Common myeloid progenitor, CD34-positive (primary cell): ENCODE data around the gene IMPDH2.
A peak's percentile ranks its signal among the peaks of the same experiment; 100 is the strongest.

Experiments
- CTCF ChIA-PET: fragments of 350-600 bp; sonication (Branson Sonifier 250); formaldehyde crosslinking; loops from one replicate; lab custom pipeline; 2021; ENCODE audit warnings: antibody characterized with exemption; lab: Charles Lee
- POLR2A ChIA-PET: fragments of 350-600 bp; sonication (Branson Sonifier 250); formaldehyde crosslinking; loops from one replicate; lab custom pipeline; 2021; ENCODE audit warnings: antibody characterized with exemption; lab: Charles Lee
- DNase-seq, 3 donors: peaks; one replicate each; pipeline versions ENCODE4 v3.0.0 to v3.0.0-alpha.2; 2013
- H3K27ac ChIP-seq, 2 experiments: 1 replicate in 1 of 2; 2 replicates in 1 of 2; pipeline ENCODE4 v1.7.0; 2013; ENCODE audit warnings: inconsistent platforms in 2 of 2, low read length in 2 of 2, mild to moderate bottlenecking in 2 of 2, low read depth in 1 of 2, moderate library complexity in 1 of 2; ENCODE audit not compliant: severe bottlenecking in 2 of 2, insufficient read depth in 1 of 2, poor library complexity in 1 of 2
- H3K27me3 ChIP-seq, 5 experiments: replicated peaks in 2 of 5; 1 replicate in 3 of 5; 2 replicates in 2 of 5; pipeline versions ENCODE4 v1.6.1 to v1.7.0; 2013; ENCODE audit warnings: low read length in 4 of 5, mild to moderate bottlenecking in 2 of 5, moderate library complexity in 2 of 5, inconsistent platforms in 1 of 5; ENCODE audit not compliant: insufficient read depth in 5 of 5, control insufficient read depth in 4 of 5
- H3K36me3 ChIP-seq, 4 experiments: 1 replicate in 2 of 4; 2 replicates in 2 of 4; pipeline versions ENCODE4 v1.6.1 to v1.7.0; 2013; ENCODE audit warnings: low read length in 3 of 4, control low read depth in 1 of 4, mild to moderate bottlenecking in 1 of 4; ENCODE audit not compliant: control insufficient read depth in 4 of 4, insufficient read depth in 4 of 4
- H3K4me1 ChIP-seq, 4 experiments: 1 replicate in 3 of 4; 2 replicates in 1 of 4; pipeline versions ENCODE4 v1.6.1 to v1.7.1; 2013; ENCODE audit warnings: low read length in 3 of 4, mild to moderate bottlenecking in 3 of 4, control low read depth in 1 of 4, inconsistent platforms in 1 of 4, moderate library complexity in 1 of 4; ENCODE audit not compliant: control insufficient read depth in 4 of 4, insufficient read depth in 4 of 4; ENCODE audit errors: control extremely low read depth in 1 of 4
- H3K4me3 ChIP-seq, 7 experiments: 1 replicate in 4 of 7; 2 replicates in 3 of 7; pipeline versions ENCODE4 v1.5.1 to v1.7.0; 2013; ENCODE audit warnings: mild to moderate bottlenecking in 7 of 7, low read length in 6 of 7, moderate library complexity in 6 of 7, inconsistent platforms in 2 of 7, low read depth in 2 of 7, control low read depth in 1 of 7; ENCODE audit not compliant: insufficient read depth in 4 of 7, control insufficient read depth in 1 of 7; ENCODE audit errors: extremely low read depth in 1 of 7
- H3K9me3 ChIP-seq, 5 experiments: 1 replicate in 4 of 5; 2 replicates in 1 of 5; pipeline versions ENCODE4 v1.6.1 to v1.7.1; 2013; ENCODE audit warnings: low read length in 4 of 5, mild to moderate bottlenecking in 2 of 5, inconsistent platforms in 1 of 5, low read depth in 1 of 5, moderate library complexity in 1 of 5; ENCODE audit not compliant: control insufficient read depth in 4 of 5, insufficient read depth in 2 of 5; ENCODE audit errors: control extremely low read depth in 1 of 5
- WGBS: methylation state at CpG from one replicate; pipeline ENCODE4 v1.1.5; 2013; ENCODE audit not compliant: insufficient coverage; 5-methylcytosine and 5-hydroxymethylcytosine counted together

The IMPDH2 gene

GRCh38 chr3:49019941-49020329, 9.3 kb downstream of the IMPDH2 start:
- ChIA-PET POLR2A (interaction anchor here (0.7 to 3.9 kb wide), 8 partner anchors 9 to 74 kb away, joined by 3 to 42 read pairs (median 6); partner anchors contain the start of genes IMPDH2, P4HTM, QRICH1 and WDR6), CTCF (interaction anchor here (0.6 to 10.2 kb wide), 6 partner anchors 8 to 45 kb away, joined by 3 to 94 read pairs (median 4); partner anchors contain the start of genes P4HTM and WDR6)
- 49% methylated on average over 12 of the region's 12 CpGs for WGBS
- Histone ChIP-seq H3K4me1 (peaks cover 6 to 57% (median 50%) of the 10 kb centered on the region in 4 experiments), H3K4me3 (peak overlapping the region; percentile 73 to 94 (median 82)), H3K27me3 (no peaks in the 10 kb centered on the region), H3K36me3 (peaks cover 0 to 42% (median 31%) of the 10 kb centered on the region in 4 experiments), H3K27ac (peak overlapping the region; percentile 95 to 98), H3K9me3 (no peaks in the 10 kb centered on the region)
- DNase-seq, result no peak

DNA sequence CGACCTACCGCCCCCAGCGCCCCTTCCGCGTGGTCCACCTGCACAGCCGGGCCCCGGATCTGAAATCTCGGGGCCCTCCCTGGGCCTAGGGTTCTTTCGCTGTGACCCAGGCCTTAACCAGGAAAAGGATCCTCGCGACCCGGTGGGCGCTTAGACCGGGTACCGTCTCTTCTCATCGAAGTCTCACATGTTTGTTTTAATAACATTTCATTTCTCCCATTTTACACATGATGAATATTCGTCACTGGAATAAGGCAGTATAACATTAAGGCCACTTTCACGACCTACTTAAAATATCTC, 10.5 kb downstream of the IMPDH2 start:
- no peaks in the 10 kb centered on the region for H3K27me3 ChIP-seq
- ChIA-PET CTCF (interaction anchor here (10.2 to 19.2 kb wide), 2 partner anchors 12 to 28 kb away, joined by 94 to 386 read pairs; partner anchors contain the start of genes P4HTM and WDR6), POLR2A (interaction anchor here (1.1 to 2.5 kb wide), 4 partner anchors 10 to 100 kb away, joined by 3 to 19 read pairs (median 8); partner anchors contain the start of genes ARIH2, IMPDH2, P4HTM and WDR6)
- peaks cover 0 to 42% (median 30%) of the 10 kb centered on the region in 4 experiments for H3K36me3 ChIP-seq
- no peaks in the 10 kb centered on the region for H3K9me3 ChIP-seq
- 5% methylated on average over 16 of the region's 18 CpGs for WGBS
- no peak for DNase-seq
- peak overlapping the region; percentile 57 to 92 (median 80) for H3K4me3 ChIP-seq
- peak overlapping the region; percentile 33 to 79 for H3K27ac ChIP-seq
- peaks cover 6 to 50% (median 46%) of the 10 kb centered on the region in 4 experiments for H3K4me1 ChIP-seq

- H3K27ac ChIP-seq, result peak within 1 kb of the TSS; percentile 33 to 79
- H3K27me3 ChIP-seq, result no peaks in the 10 kb centered on the region
- ChIA-PET CTCF (interaction anchor here (0.9 to 19.2 kb wide), 3 partner anchors 11 to 27 kb away, joined by 3 to 386 read pairs (median 94); partner anchors contain the start of genes P4HTM and WDR6), POLR2A (interaction anchor here (1.1 to 2.3 kb wide), 4 partner anchors 11 to 99 kb away, joined by 3 to 10 read pairs (median 5); partner anchors contain the start of genes ARIH2, P4HTM and WDR6)
- peaks cover 6 to 47% (median 42%) of the 10 kb centered on the region in 4 experiments for H3K4me1 ChIP-seq
- 0% methylated on average over 75 of the region's 85 CpGs for WGBS
- no peaks in the 10 kb centered on the region for H3K9me3 ChIP-seq
- H3K4me3 ChIP-seq, result peak within 1 kb of the TSS; percentile 57 to 94 (median 80)
- DNase-seq, result peak; percentile 48 to 76 (median 71)
- peaks cover 0 to 42% (median 34%) of the 10 kb centered on the region in 4 experiments for H3K36me3 ChIP-seq
Measured at GRCh38 chr3:49017971-49018706, 11.1 kb downstream of the IMPDH2 start, which contains the start of gene DALRD3. Gene DALRD3, minus strand, starts transcription at chr3:49018580. Its CDS starts 16 bp downstream, at chr3:49018564.

- CTCF ChIA-PET, result interaction anchor here (0.9 to 19.2 kb wide), 3 partner anchors 10 to 26 kb away, joined by 3 to 386 read pairs (median 94); partner anchors contain the start of genes P4HTM and WDR6
Measured at GRCh38 chr3:49017229-49017970, 11.8 kb downstream of the IMPDH2 start.

DNA sequence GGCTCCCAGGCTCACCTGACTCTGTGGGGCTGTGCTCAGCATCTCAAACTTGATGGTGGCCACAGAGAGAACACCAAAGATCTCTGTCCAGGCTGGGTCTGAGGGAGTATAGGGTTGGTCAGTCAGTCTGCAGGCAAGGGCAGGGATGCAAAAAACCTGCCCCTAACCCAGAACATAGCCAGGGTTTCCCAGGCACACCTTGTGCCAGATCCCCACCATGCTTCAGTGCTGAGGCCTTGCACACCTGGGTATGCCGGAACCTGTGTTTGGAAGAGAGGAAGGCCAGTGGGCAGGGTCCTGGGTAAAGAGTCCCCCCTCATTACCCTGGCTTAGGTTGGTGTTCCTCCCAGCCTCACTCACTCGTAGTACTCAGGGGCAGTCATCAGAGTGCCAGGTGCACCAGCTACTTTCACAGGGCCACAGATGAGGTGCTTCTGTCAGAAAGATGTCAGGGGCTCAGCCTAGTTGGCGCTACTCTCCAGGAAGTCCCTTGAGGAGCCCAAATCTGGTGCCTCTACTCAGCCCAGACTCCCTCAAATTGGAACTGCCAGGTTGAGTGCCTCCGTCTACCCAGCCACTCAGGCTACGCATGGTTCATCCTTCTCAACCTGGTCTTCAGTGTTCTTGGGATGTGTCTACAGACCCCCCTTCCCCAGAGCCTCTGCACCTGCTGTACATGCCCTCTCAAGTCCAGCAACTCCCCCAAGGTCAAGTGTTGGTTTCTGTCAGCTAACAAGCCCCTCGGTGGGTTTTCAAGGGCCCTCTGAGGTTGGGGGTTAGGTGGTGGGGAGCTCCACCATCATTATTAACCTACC, 12.6 kb downstream of the IMPDH2 start:
- Histone ChIP-seq H3K36me3 (peaks cover 2 to 52% (median 46%) of the 10 kb centered on the region in 4 experiments), H3K4me1 (peaks cover 6 to 34% (median 32%) of the 10 kb centered on the region in 4 experiments), H3K27me3 (no peaks in the 10 kb centered on the region), H3K27ac (no peak overlapping the region), H3K9me3 (no peaks in the 10 kb centered on the region), H3K4me3 (peak overlapping the region in 1 of 7 experiments; percentile 92)
- WGBS, result 95% methylated on average over 6 of the region's 6 CpGs
- no peak for DNase-seq
- POLR2A ChIA-PET, result interaction anchor here (1.1 to 2.3 kb wide), 3 partner anchors 9 to 27 kb away, joined by 3 to 10 read pairs (median 7); partner anchors contain the start of genes P4HTM and WDR6
- CTCF ChIA-PET, result interaction anchor here (4.2 to 19.2 kb wide), 3 partner anchors 10 to 26 kb away, joined by 14 to 386 read pairs (median 94); partner anchors contain the start of genes P4HTM and WDR6

More at GRCh38 chr3:49017229-49017970, 11.8 kb downstream of the IMPDH2 start:
- H3K4me3 ChIP-seq, result peak overlapping the region; percentile 57 to 92 (median 80)
- peaks cover 0 to 44% (median 38%) of the 10 kb centered on the region in 4 experiments for H3K36me3 ChIP-seq
- H3K27me3 ChIP-seq, result no peaks in the 10 kb centered on the region
- POLR2A ChIA-PET, result interaction anchor here (1.1 to 2.3 kb wide), 3 partner anchors 10 to 28 kb away, joined by 3 to 10 read pairs (median 7); partner anchors contain the start of genes P4HTM and WDR6
- peaks cover 6 to 40% (median 35%) of the 10 kb centered on the region in 4 experiments for H3K4me1 ChIP-seq
- peak overlapping the region in 1 of 2 experiments; percentile 79 for H3K27ac ChIP-seq
- 10% methylated on average over 23 of the region's 23 CpGs for WGBS
- no peak for DNase-seq
- no peaks in the 10 kb centered on the region for H3K9me3 ChIP-seq

DNA sequence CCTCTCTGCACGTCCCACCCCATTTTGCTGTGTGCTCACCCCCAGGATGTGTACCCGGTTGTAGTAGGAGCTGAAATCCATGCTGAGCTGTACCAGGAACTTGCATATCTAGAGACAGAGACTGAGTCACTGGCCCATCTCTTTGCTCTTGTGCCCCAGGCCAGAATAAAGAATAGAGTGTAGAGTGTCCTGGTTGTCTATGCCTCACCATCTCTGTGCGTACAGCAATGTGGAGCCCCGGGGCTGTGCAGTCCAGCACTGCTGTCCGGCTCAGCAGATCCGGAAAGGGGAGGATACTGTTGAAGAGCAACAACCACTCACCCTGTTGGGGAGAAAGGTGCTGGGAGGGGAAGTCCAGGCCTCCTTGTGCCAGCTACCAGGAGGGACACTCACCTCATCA, 13.4 kb downstream of the IMPDH2 start:
- Histone ChIP-seq H3K27ac (no peak overlapping the region), H3K4me1 (peaks cover 6 to 34% (median 32%) of the 10 kb centered on the region in 4 experiments), H3K9me3 (no peaks in the 10 kb centered on the region), H3K36me3 (peaks cover 3 to 57% (median 50%) of the 10 kb centered on the region in 4 experiments), H3K4me3 (no peak overlapping the region), H3K27me3 (no peaks in the 10 kb centered on the region)
- POLR2A ChIA-PET, result no interaction called here
- WGBS, result 92% methylated on average over 5 of the region's 6 CpGs
- CTCF ChIA-PET, result interaction anchor here (4.2 to 19.2 kb wide), 3 partner anchors 9 to 25 kb away, joined by 14 to 386 read pairs (median 94); partner anchors contain the start of genes P4HTM and WDR6
- DNase-seq, result no peak
